ENCODE measurements around the gene MORC3.

DNA sequence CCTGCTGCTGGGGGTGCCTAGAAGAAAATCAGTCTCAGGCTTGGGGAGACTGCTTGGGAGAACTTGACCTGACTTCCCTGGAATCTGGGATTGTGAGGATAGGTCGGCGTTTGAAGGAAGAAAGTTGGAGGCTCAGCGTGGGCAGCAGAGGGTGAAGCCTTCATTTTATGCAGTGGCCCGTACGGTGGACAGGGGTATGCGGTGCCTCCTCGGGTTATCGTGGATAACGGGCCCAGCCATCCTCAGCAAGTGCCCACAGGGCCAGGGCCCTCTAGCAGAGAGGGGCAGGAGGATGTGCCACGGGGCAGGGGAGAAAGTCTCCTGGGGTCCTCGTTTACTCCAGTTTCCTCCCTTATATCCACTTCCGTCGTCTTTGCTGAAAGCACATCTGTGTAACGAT is 99.2 kb downstream of the MORC3 start:
- no peak for TF ChIP-seq POLR2A (IDR thresholded peaks at IDR 0.05)
- TF ChIP-seq, protein P1, sequence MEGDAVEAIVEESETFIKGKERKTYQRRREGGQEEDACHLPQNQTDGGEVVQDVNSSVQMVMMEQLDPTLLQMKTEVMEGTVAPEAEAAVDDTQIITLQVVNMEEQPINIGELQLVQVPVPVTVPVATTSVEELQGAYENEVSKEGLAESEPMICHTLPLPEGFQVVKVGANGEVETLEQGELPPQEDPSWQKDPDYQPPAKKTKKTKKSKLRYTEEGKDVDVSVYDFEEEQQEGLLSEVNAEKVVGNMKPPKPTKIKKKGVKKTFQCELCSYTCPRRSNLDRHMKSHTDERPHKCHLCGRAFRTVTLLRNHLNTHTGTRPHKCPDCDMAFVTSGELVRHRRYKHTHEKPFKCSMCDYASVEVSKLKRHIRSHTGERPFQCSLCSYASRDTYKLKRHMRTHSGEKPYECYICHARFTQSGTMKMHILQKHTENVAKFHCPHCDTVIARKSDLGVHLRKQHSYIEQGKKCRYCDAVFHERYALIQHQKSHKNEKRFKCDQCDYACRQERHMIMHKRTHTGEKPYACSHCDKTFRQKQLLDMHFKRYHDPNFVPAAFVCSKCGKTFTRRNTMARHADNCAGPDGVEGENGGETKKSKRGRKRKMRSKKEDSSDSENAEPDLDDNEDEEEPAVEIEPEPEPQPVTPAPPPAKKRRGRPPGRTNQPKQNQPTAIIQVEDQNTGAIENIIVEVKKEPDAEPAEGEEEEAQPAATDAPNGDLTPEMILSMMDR (IDR thresholded peaks at IDR 0.05), result no peak
